Motor neuron (in vitro differentiated cells): ENCODE data around the gene UNC13D. TPM values are rescaled to one million over a fixed set of nuclear protein-coding genes. Genes with fewer than 3 reads are reported as not detected.
"Not testable (repeated sequence)": the region's sequence is repeated elsewhere in the genome, so short reads cannot be mapped to it uniquely, and the experiment has no call there.

Experiments
- ATAC-seq, 8 experiments: fragments of 200-7000 bp; cut with Tn5 transposase; replicated peaks in 6 of 8; 2 replicates each; pipeline ENCODE4 v1.8.0; 2021; ENCODE audit warnings: mild to moderate bottlenecking in 8 of 8, moderate library complexity in 8 of 8
- H3K27ac ChIP-seq, 2 donors: fragments of 250-450 bp; sonication (Bioruptor Pico); 2 replicates each; pipeline ENCODE4 v1.9.0; 2021; ENCODE audit warnings: antibody characterized with exemption in 2 of 2, mild to moderate bottlenecking in 2 of 2, moderate library complexity in 1 of 2
- H3K4me1 ChIP-seq, 2 donors: fragments of 250-450 bp; sonication (Bioruptor Pico); replicated peaks in 1 of 2; 2 replicates each; pipeline ENCODE4 v1.6.1; 2021; ENCODE audit warnings: antibody characterized with exemption in 2 of 2, mild to moderate bottlenecking in 2 of 2, moderate library complexity in 1 of 2
- H3K4me3 ChIP-seq, 5 donors: fragments of 250-450 bp; sonication (Bioruptor Pico); 2 replicates each; pipeline ENCODE4 v1.9.0; 2021; ENCODE audit warnings: antibody characterized with exemption in 5 of 5, mild to moderate bottlenecking in 5 of 5, moderate library complexity in 4 of 5
- WGBS, 10 experiments: fragments of 450-650 bp; shearing (Covaris generic); methylation state at CpG; one replicate each; pipeline ENCODE4 v1.0.0; 2022; 5-methylcytosine and 5-hydroxymethylcytosine counted together
- in situ Hi-C, 9 experiments: fragments of 400-800 bp; cut with MboI; loops; one replicate each; pipeline ENCODE4 v1.15.0; 2021; ENCODE audit warnings: low sequenced_read_pairs in 9 of 9, low pct_unique_long_range_greater_than_20kb in 2 of 9; ENCODE audit not compliant: unreplicated experiment in 9 of 9
- total RNA-seq, 8 experiments: library from RNA; unstranded; fragments of 300-600 nt; gene quantifications; 2 replicates each; pipeline versions ENCODE4 v1.2.3 to v1.2.4, GENCODE V29; 2022

The UNC13D gene
- total RNA-seq, result 1 to 10 TPM in 7 of 8 experiments, under 1 TPM in 1; 0.87 to 9.1 (median 2.7) TPM

- WGBS, 10 experiments, result 20 to 100% (median 100%) methylated on average over 1 to 3 of the region's 35 CpGs; no CpG with 5 or more reads in 6 of the 10 experiments
- no peak within 1 kb of the TSS for H3K4me3 ChIP-seq
- in situ Hi-C loops, result no loop called here
- ATAC-seq, result peak in 3 of 8 experiments; percentile 1 to 59 (median 3)
- peak within 1 kb of the TSS; percentile 8 to 50 for H3K27ac ChIP-seq
- H3K4me1 ChIP-seq, result peaks cover 28 to 41% of the 10 kb centered on the region in 2 donors
Observed at GRCh38 chr17:75843577-75844529, at the start of gene UNC13D. Gene UNC13D, minus strand, starts transcription at chr17:75844404. Its CDS starts 67 bp downstream, at chr17:75844337.

DNA sequence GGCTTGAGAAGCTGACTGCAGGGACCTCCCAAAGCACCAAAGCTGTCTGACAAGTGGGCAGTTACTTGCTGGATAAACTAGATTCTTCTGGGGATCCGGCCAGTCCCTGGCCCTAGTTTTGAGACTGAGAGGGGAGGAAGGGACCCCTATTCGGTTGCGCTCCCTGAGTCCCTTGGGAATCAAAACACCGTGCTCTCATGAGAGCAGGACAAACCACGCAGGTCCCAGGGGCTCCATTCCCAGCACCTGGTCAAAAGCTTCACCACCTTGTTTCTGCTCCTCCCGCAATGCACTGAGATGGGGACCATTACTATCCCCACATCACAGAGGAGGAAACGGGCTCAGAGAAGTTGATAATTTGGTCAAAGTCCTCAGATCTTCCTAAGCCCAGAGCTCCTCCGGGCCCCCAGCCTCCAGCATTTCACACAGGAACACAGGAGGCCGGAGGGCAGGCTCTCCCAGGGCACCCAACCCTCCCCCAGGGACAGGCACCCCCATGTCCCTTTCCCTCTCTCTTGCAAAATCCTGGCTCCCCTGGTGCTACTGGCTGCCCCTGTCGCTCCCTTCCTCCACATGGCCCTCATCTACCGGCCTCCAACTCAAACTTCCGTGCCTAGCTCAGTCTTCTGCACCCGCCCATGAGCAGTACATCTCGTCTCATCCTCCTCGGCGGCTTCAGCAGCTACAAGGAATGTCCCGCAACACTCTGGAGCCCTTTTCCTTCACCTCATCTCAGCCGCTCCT lies 49.3 kb upstream of the UNC13D start:
- WGBS, 10 experiments, result 68 to 100% (median 83%) methylated on average over 1 to 8 of the region's 18 CpGs; no CpG with 5 or more reads in 3 of the 10 experiments
- Histone ChIP-seq H3K4me3 (no peak overlapping the region), H3K27ac (no peak overlapping the region), H3K4me1 (peaks cover 18 to 23% of the 10 kb centered on the region in 2 donors)
- in situ Hi-C loops, result no loop called here
- ATAC-seq, result no peak

DNA sequence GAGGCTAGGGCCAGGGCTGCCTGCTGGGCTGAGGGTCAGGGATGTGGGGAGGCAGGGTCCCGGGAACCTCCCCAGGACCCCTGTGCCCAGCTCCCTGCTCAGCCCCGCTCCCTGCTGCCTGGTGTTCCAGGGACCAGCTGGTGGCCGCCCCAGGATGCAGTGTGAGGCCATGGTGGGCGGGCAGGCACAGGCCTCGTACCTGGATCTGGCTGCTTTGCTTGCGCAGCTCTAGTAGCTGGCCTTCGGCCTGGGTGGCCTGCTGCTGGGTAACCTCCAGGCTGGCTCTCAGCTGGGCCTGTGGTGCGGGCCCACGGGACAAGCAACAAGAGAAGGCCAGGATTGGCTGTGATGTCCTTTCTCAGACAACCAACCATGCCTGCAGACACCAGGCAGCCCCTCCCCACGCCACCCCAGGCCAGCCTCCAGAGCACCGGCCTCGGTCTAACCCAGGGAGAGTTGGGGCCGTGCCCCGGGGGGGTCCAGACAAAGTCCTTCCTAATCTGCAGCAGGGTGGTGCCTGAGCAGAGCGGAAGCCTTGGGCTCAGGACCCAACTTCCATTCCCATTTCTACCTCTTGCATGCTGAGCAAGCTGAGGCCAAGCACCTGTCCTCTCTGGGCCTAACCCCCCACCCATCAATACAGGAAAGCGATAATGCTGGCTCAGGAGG lies 48.5 kb upstream of the UNC13D start:
- H3K27ac ChIP-seq, result no peak overlapping the region
- in situ Hi-C loops, result no loop called here
- H3K4me3 ChIP-seq, result no peak overlapping the region
- H3K4me1 ChIP-seq, result peaks cover 18 to 23% of the 10 kb centered on the region in 2 donors
- 96 to 100% (median 100%) methylated on average over 1 to 5 of the region's 16 CpGs; no CpG with 5 or more reads in 6 of the 10 experiments for WGBS, 10 experiments
- no peak for ATAC-seq

- WGBS, 10 experiments, result 78 to 100% (median 93%) methylated on average over 1 to 5 of the region's 32 CpGs; no CpG with 5 or more reads in 5 of the 10 experiments
- Histone ChIP-seq H3K4me1 (peaks cover 11 to 17% of the 10 kb centered on the region in 2 donors), H3K4me3 (no peak overlapping the region), H3K27ac (no peak overlapping the region)
- no peak for ATAC-seq
- in situ Hi-C loops, result no loop called here
Observed at GRCh38 chr17:75891605-75892555, 47.7 kb upstream of the UNC13D start.

GRCh38 chr17:75891022-75891604 lies 46.9 kb upstream of the UNC13D start:
- WGBS, 10 experiments, result 90 to 100% (median 93%) methylated on average over 4 to 9 of the region's 31 CpGs; no CpG with 5 or more reads in 6 of the 10 experiments
- no peak for ATAC-seq
- peaks cover 11 to 17% of the 10 kb centered on the region in 2 donors for H3K4me1 ChIP-seq
- no peak overlapping the region for H3K27ac ChIP-seq
- in situ Hi-C loops, result no loop called here
- H3K4me3 ChIP-seq, result no peak overlapping the region

DNA sequence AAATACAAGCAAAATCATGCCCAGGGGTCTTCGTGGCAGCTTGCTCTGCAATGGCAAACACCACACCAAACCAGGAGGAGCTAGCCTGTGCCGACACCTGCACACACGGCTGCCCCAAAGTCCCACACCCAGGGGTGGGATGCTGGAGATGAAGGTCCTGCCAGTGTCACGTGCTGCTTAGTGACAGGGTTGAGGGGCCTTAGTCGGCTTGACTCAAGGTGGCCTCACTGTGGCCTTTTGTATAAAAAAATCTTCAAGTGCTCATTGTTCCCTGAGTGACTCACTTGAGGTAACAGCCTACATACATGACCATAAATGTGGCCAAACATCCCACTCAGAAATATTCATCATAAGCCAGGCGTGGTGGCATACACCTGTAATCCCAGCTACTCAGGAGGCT lies 45.2 kb upstream of the UNC13D start:
- Histone ChIP-seq H3K27ac (no peak overlapping the region), H3K4me3 (no peak overlapping the region), H3K4me1 (peaks cover 0 to 3% of the 10 kb centered on the region in 2 donors)
- in situ Hi-C loops, result no loop called here
- no peak for ATAC-seq
- 80 to 100% (median 90%) methylated on average over 1 to 3 of the region's 6 CpGs; no CpG with 5 or more reads in 7 of the 10 experiments for WGBS, 10 experiments

- ATAC-seq, result no peak
- H3K27ac ChIP-seq, result no peak overlapping the region
- 60 to 98% (median 84%) methylated on average over 1 to 6 of the region's 6 CpGs; no CpG with 5 or more reads in 4 of the 10 experiments for WGBS, 10 experiments
- H3K4me3 ChIP-seq, result no peak overlapping the region
- H3K4me1 ChIP-seq, result no peaks in the 10 kb centered on the region
- in situ Hi-C loops, result no loop called here
Observed at GRCh38 chr17:75888484-75888883, 44.3 kb upstream of the UNC13D start.

DNA sequence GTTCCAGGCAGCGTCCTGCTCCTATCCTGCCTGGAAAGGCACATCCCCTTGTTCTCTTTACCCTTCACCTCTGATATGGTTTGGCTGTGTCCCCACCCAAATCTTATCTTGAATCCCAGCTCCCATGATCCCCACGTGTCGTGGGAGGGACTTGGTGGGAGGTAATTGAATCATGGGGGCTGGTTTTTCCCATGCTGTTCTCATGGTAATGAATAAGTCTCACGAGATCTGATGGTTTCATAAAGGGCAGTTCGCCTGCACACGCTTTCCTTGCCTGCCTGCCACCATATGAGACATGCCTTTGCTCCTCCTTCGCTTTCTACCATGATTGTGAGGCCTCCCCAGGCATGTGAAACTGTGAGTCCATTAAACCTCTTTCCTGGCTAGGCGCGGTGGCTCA lies 41.7 kb upstream of the UNC13D start:
- H3K4me1 ChIP-seq, ATAC-seq, H3K4me3 ChIP-seq, H3K27ac ChIP-seq, in situ Hi-C loops: not testable (repeated sequence)
- 40 to 100% (median 80%) methylated on average over 1 to 3 of the region's 9 CpGs; no CpG with 5 or more reads in 5 of the 10 experiments for WGBS, 10 experiments

GRCh38 chr17:75885431-75885830 lies 41.2 kb upstream of the UNC13D start:
- no peak for ATAC-seq
- Histone ChIP-seq H3K4me1 (no peaks in the 10 kb centered on the region), H3K4me3 (no peak overlapping the region), H3K27ac (no peak overlapping the region)
- 78 to 95% (median 88%) methylated on average over 1 to 8 of the region's 8 CpGs; no CpG with 5 or more reads in 5 of the 10 experiments for WGBS, 10 experiments
- in situ Hi-C loops, result no loop called here

GRCh38 chr17:75881678-75882454 lies 37.7 kb upstream of the UNC13D start:
- in situ Hi-C loops, result no loop called here
- ATAC-seq, result no peak
- H3K4me3 ChIP-seq, result no peak overlapping the region
- peaks cover 5 to 10% of the 10 kb centered on the region in 2 donors for H3K4me1 ChIP-seq
- WGBS, 10 experiments, result 10 to 85% (median 73%) methylated on average over 3 to 7 of the region's 15 CpGs; no CpG with 5 or more reads in 3 of the 10 experiments
- H3K27ac ChIP-seq, result no peak overlapping the region

DNA sequence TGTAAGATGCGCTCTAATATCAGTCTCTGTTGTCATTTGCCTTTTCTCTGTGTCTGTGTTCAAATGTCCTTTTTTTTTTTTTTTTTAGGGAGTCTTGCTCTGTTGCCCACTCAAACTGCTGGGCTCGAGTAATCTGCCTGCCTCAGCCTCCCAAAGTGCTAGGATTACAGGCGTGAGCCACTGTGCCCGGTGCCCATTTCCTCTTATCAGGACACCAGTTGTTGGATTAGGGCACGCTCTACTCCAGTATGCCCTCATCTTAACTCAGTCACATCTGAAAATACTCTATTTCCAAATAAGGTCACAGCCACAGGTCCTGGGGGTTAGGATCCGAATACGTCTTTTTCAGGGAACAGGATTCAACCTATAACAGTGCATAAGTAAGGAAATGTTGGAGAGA lies 36.1 kb upstream of the UNC13D start:
- no peak for ATAC-seq
- 0 to 100% (median 61%) methylated on average over 1 to 7 of the region's 7 CpGs; no CpG with 5 or more reads in 1 of the 10 experiments for WGBS, 10 experiments
- H3K27ac ChIP-seq, result no peak overlapping the region
- no peak overlapping the region for H3K4me3 ChIP-seq
- peaks cover 5 to 10% of the 10 kb centered on the region in 2 donors for H3K4me1 ChIP-seq
- in situ Hi-C loops, result no loop called here
